Panc1 (cell line): Measurements from ENCODE around the gene UACA. TPM values are rescaled to one million over a fixed set of nuclear protein-coding genes. Genes with fewer than 3 reads are reported as not detected.

Source experiments
- ATAC-seq: fragments of 200-7000 bp; cut with Tn5 transposase; 2 replicates; pipeline ENCODE4 v1.9.1; 2020; ENCODE audit warnings: mild to moderate bottlenecking, moderate library complexity
- BruUV-seq: library from RNA; stranded (reverse); fragments of 400-500 nt; replicated peaks from 2 replicates; lab custom pipeline; 2021; lab: Mats Ljungman, UMichigan
- CTCF ChIA-PET: fragments of 300-600 bp; sonication (Branson Sonifier 250); formaldehyde crosslinking; loops from one replicate; lab custom pipeline; 2022; ENCODE audit warnings: antibody characterized with exemption; lab: Charles Lee
- POLR2A ChIA-PET: fragments of 300-600 bp; sonication (Branson Sonifier 250); formaldehyde crosslinking; loops from one replicate; lab custom pipeline; 2022; ENCODE audit warnings: antibody characterized with exemption; lab: Charles Lee
- DNase-seq: peaks from one replicate; pipeline ENCODE4 v3.0.0-alpha.2; 2010; ENCODE audit warnings: low read depth, low spot score
- H3K27ac ChIP-seq: 2 replicates; pipeline ENCODE4 v1.5.1; 2011; ENCODE audit warnings: mild to moderate bottlenecking, low read length, inconsistent platforms
- H3K27me3 ChIP-seq: fragments of 200-500 bp; sonication (Bioruptor generic); 2 replicates; pipeline ENCODE4 v1.6.0; 2014; ENCODE audit warnings: low read length, inconsistent platforms; ENCODE audit not compliant: control insufficient read depth, insufficient read depth
- H3K36me3 ChIP-seq: fragments of 200-500 bp; sonication (Bioruptor generic); 2 replicates; pipeline ENCODE4 v1.5.1; 2014; ENCODE audit warnings: inconsistent platforms, mild to moderate bottlenecking, low read length, moderate library complexity; ENCODE audit not compliant: control insufficient read depth, insufficient read depth
- H3K4me1 ChIP-seq: 2 replicates; pipeline ENCODE4 v1.5.1; 2011; ENCODE audit warnings: inconsistent platforms, mild to moderate bottlenecking, low read length, moderate library complexity; ENCODE audit not compliant: control insufficient read depth, insufficient read depth
- H3K4me3 ChIP-seq, 2 experiments: 2 replicates each; pipeline ENCODE4 v1.5.1; 2011 to 2012; ENCODE audit warnings: low read depth in 2 of 2, low read length in 2 of 2, mild to moderate bottlenecking in 2 of 2, inconsistent platforms in 1 of 2, moderate library complexity in 1 of 2
- H3K9me3 ChIP-seq: fragments of 200-500 bp; sonication (Bioruptor generic); 2 replicates; pipeline ENCODE4 v1.5.1; 2014; ENCODE audit warnings: low read depth, mild to moderate bottlenecking, inconsistent platforms, low read length, moderate library complexity; ENCODE audit not compliant: control insufficient read depth, insufficient read depth
- CTCF ChIP-seq: fragments of 450-650 bp; IDR thresholded peaks from 2 replicates; pipeline ENCODE4 v1.5.1; 2017; ENCODE audit warnings: mild to moderate bottlenecking
- POLR2AphosphoS5 ChIP-seq: IDR thresholded peaks from 2 replicates; pipeline ENCODE4 v1.6.1; 2012; ENCODE audit warnings: mild to moderate bottlenecking, low read depth, low read length, moderate library complexity
- REST ChIP-seq, 2 experiments: IDR thresholded peaks; 2 replicates each; pipeline ENCODE4 v1.6.1; 2011 to 2012; ENCODE audit warnings: low read depth in 2 of 2, control low read depth in 1 of 2, low read length in 1 of 2, mild to moderate bottlenecking in 1 of 2, moderate library complexity in 1 of 2; ENCODE audit not compliant: insufficient read depth in 1 of 2
- SIN3A ChIP-seq: IDR thresholded peaks from 2 replicates; pipeline ENCODE4 v1.6.1; 2012; ENCODE audit warnings: low read depth, mild to moderate bottlenecking, low read length, moderate library complexity, borderline replicate concordance; ENCODE audit not compliant: insufficient read depth
- TCF7L2 ChIP-seq: IDR thresholded peaks from 2 replicates; pipeline ENCODE4 v1.6.1; 2011; ENCODE audit warnings: mild to moderate bottlenecking, low read depth, low read length, inconsistent platforms
- in situ Hi-C: cut with HindIII; loops from 2 replicates; pipeline ENCODE4 v1.10.0; 2016; ENCODE audit warnings: low sequenced_read_pairs, low pct_unique_long_range_greater_than_20kb
- intact Hi-C: fragments of 100-400 bp; cut with micrococcal nuclease; formaldehyde crosslinking; loops from one replicate; pipeline ENCODE4 v1.10.0; 2022; ENCODE audit not compliant: unreplicated experiment
- total RNA-seq: library from RNA; stranded (reverse); gene quantifications from one replicate; pipeline ENCODE4 v1.2.1, GENCODE V29; 2021; ENCODE audit not compliant: unreplicated experiment

Gene UACA
- total RNA-seq, 1 experiment from 2014 or later = 303 TPM

- TF ChIP-seq POLR2AphosphoS5 (no peak), SIN3A (no peak), REST (IDR thresholded peaks at IDR 0.05; ENCODE audit: insufficient read depth in 1 of 2, low read depth in 2 of 2, low read length in 1 of 2) (no peak), TCF7L2 (no peak), CTCF (no peak)
- H3K27ac ChIP-seq = peak overlapping the region; percentile 100
Observed at GRCh38 chr15:70796516-70797310, 33.4 kb upstream of the UACA start.

GRCh38 chr15:70795311-70795665 is 31.9 kb upstream of the UACA start:
- Histone ChIP-seq H3K27me3 (no peaks in the 10 kb centered on the region), H3K4me3 (0 out of 4 replicates have a peak overlapping the region, but pooled peaks of 1 of the 2 experiments have one; percentile 19), H3K36me3 (no peaks in the 10 kb centered on the region), H3K9me3 (peaks cover 3% of the 10 kb centered on the region; the same call in 1 of the 2 replicates), H3K4me1 (peaks cover 81% of the 10 kb centered on the region), H3K27ac (peak overlapping the region; percentile 100)
- DNase-seq (peak; percentile 81), ATAC-seq (peak; percentile 86)
- POLR2A ChIA-PET = interaction anchor here (1.3 to 1.8 kb wide), 2 partner anchors 17 to 34 kb away, joined by 3 to 7 read pairs; no protein-coding TSS in a partner anchor
- CTCF ChIA-PET = no interaction called here
- intact Hi-C loops = no loop called here
- TF ChIP-seq POLR2AphosphoS5 (peak; percentile 74; the same call in 1 of the 2 replicates), CTCF (no peak)
- BruUV-seq = no TSS peak
- in situ Hi-C loops = no loop called here

More at GRCh38 chr15:70796516-70797310, 33.4 kb upstream of the UACA start:
- no TSS peak for BruUV-seq
- H3K27me3 ChIP-seq = no peaks in the 10 kb centered on the region
- H3K9me3 ChIP-seq = peaks cover 3% of the 10 kb centered on the region; the same call in 1 of the 2 replicates
- DNase-seq (no peak), ATAC-seq (no peak)
- ChIA-PET CTCF (no interaction called here), POLR2A (interaction anchor here (0.7 to 1.3 kb wide), 2 partner anchors 15 to 408 kb away, joined by 3 read pairs; no protein-coding TSS in a partner anchor)
- H3K4me3 ChIP-seq = no peak overlapping the region
- intact Hi-C loops (no loop called here), in situ Hi-C loops (no loop called here)
- H3K4me1 ChIP-seq = peaks cover 75% of the 10 kb centered on the region
- H3K36me3 ChIP-seq = no peaks in the 10 kb centered on the region
